NCI-H2107 (cell line): ENCODE data around the gene GFRA1.

Experiments
- DNase-seq: peaks from one replicate; lab custom pipeline; 2025; lab: John Stamatoyannopoulos, UW

Gene GFRA1

GRCh38 chr10:116029826-116030225 lies 243.2 kb downstream of the GFRA1 start:
- no peak for DNase-seq

GRCh38 chr10:116027355-116027754 lies 245.7 kb downstream of the GFRA1 start:
- no peak for DNase-seq

- no peak for DNase-seq
Measured at GRCh38 chr10:116026725-116027124, 246.3 kb downstream of the GFRA1 start.

- no peak for DNase-seq
Measured at GRCh38 chr10:116026315-116026714, 246.7 kb downstream of the GFRA1 start.

GRCh38 chr10:116024271-116024878 lies 248.6 kb downstream of the GFRA1 start:
- no peak for DNase-seq

GRCh38 chr10:116017405-116017804 lies 255.6 kb downstream of the GFRA1 start:
- no peak for DNase-seq

- DNase-seq: no peak
Measured at GRCh38 chr10:116015583-116016333, 257.2 kb downstream of the GFRA1 start.

- no peak for DNase-seq
Measured at GRCh38 chr10:116014871-116015582, 258.0 kb downstream of the GFRA1 start.

- no peak for DNase-seq
Measured at GRCh38 chr10:116014326-116014725, 258.7 kb downstream of the GFRA1 start.

- no peak for DNase-seq
Measured at GRCh38 chr10:116011929-116012328, 261.1 kb downstream of the GFRA1 start.

GRCh38 chr10:116007256-116007891 lies 265.6 kb downstream of the GFRA1 start:
- no peak for DNase-seq
